CD14-positive monocyte (primary cell): ENCODE measurements around the gene TMEM178B. TPM values are rescaled to one million over a fixed set of nuclear protein-coding genes. Genes with fewer than 3 reads are reported as not detected.

Source experiments
- DNase-seq, 3 donors: peaks; one replicate each; pipeline ENCODE4 v3.0.0-alpha.2; 2011 to 2022
- H2AFZ ChIP-seq: 2 replicates; pipeline ENCODE4 v1.6.0; 2012; ENCODE audit warnings: mild to moderate bottlenecking, low read depth, low read length, inconsistent platforms; ENCODE audit not compliant: insufficient read depth, poor library complexity, severe bottlenecking
- H3K27ac ChIP-seq, 2 donors: 1 replicate in 1 of 2; 2 replicates in 1 of 2; pipeline ENCODE4 v1.5.1; 2012 to 2013; ENCODE audit warnings: low read length in 2 of 2, control low read depth in 1 of 2, inconsistent platforms in 1 of 2, low read depth in 1 of 2, mild to moderate bottlenecking in 1 of 2
- H3K27me3 ChIP-seq, 2 donors: one replicate each; pipeline versions ENCODE4 v1.6.0 to v1.6.1; 2011 to 2013; ENCODE audit warnings: low read length in 2 of 2; ENCODE audit not compliant: control insufficient read depth in 2 of 2, insufficient read depth in 2 of 2
- H3K36me3 ChIP-seq, 2 donors: replicated peaks in 1 of 2; 1 replicate in 1 of 2; 2 replicates in 1 of 2; pipeline versions ENCODE4 v1.5.1 to v1.6.1; 2012 to 2013; ENCODE audit warnings: low read length in 2 of 2, control low read depth in 1 of 2, inconsistent platforms in 1 of 2, mild to moderate bottlenecking in 1 of 2; ENCODE audit not compliant: insufficient read depth in 2 of 2, control insufficient read depth in 1 of 2
- H3K4me1 ChIP-seq, 2 donors: 1 replicate in 1 of 2; 2 replicates in 1 of 2; pipeline versions ENCODE4 v1.5.1 to v1.6.1; 2012 to 2013; ENCODE audit warnings: low read length in 2 of 2, control low read depth in 1 of 2, inconsistent platforms in 1 of 2, mild to moderate bottlenecking in 1 of 2, moderate library complexity in 1 of 2; ENCODE audit not compliant: insufficient read depth in 2 of 2, control insufficient read depth in 1 of 2
- H3K4me2 ChIP-seq: replicated peaks from 2 replicates; pipeline ENCODE3; 2012; ENCODE audit warnings: low read length, moderate library complexity, mild to moderate bottlenecking; ENCODE audit not compliant: poor library complexity, severe bottlenecking; ENCODE audit errors: extremely low read depth
- H3K4me3 ChIP-seq, 3 experiments: fragments of 200-600 bp in 1 of 3; sonication (generic) in 1 of 3; replicated peaks in 1 of 3; 1 replicate in 2 of 3; 2 replicates in 1 of 3; pipeline ENCODE4 v1.5.1; 2011 to 2013; ENCODE audit warnings: low read length in 3 of 3, mild to moderate bottlenecking in 3 of 3, control low read depth in 2 of 3, low read depth in 2 of 3, inconsistent platforms in 1 of 3, moderate library complexity in 1 of 3
- H3K79me2 ChIP-seq: 2 replicates; pipeline ENCODE4 v1.6.0; 2012; ENCODE audit warnings: mild to moderate bottlenecking, control low read depth, inconsistent platforms, low read length, moderate library complexity; ENCODE audit not compliant: insufficient read depth
- H3K9ac ChIP-seq: 2 replicates; pipeline ENCODE4 v1.6.0; 2017; ENCODE audit warnings: low read length, mild to moderate bottlenecking; ENCODE audit not compliant: insufficient read depth, poor library complexity, severe bottlenecking
- H3K9me3 ChIP-seq, 2 donors: replicated peaks in 1 of 2; 1 replicate in 1 of 2; 2 replicates in 1 of 2; pipeline versions ENCODE4 v1.5.1 to v1.6.1; 2012 to 2013; ENCODE audit warnings: low read length in 2 of 2, control low read depth in 1 of 2; ENCODE audit not compliant: control insufficient read depth in 1 of 2, insufficient read depth in 1 of 2
- H4K20me1 ChIP-seq: 2 replicates; pipeline ENCODE4 v1.6.0; 2012; ENCODE audit warnings: mild to moderate bottlenecking, low read length, control low read depth, moderate library complexity; ENCODE audit not compliant: insufficient read depth
- H3K27ac Mint-ChIP-seq, 7 donors: one replicate each; pipeline ENCODE4 v1.8.0; 2020; ENCODE audit warnings: mild to moderate bottlenecking in 7 of 7, mixed read lengths in 7 of 7, moderate library complexity in 6 of 7, inconsistent platforms in 2 of 7
- H3K27me3 Mint-ChIP-seq, 3 donors: one replicate each; pipeline ENCODE4 v1.8.0; 2021 to 2022; ENCODE audit warnings: low read depth in 3 of 3, mild to moderate bottlenecking in 3 of 3, mixed read lengths in 3 of 3, moderate library complexity in 3 of 3, inconsistent platforms in 1 of 3
- H3K36me3 Mint-ChIP-seq, 2 donors: one replicate each; pipeline ENCODE4 v1.8.0; 2020; ENCODE audit warnings: mixed read lengths in 2 of 2, inconsistent platforms in 1 of 2, mild to moderate bottlenecking in 1 of 2
- H3K4me1 Mint-ChIP-seq: one replicate; pipeline ENCODE4 v1.8.0; 2020; ENCODE audit warnings: mild to moderate bottlenecking, mixed read lengths
- H3K4me3 Mint-ChIP-seq, 2 donors: one replicate each; pipeline ENCODE4 v1.8.0; 2020; ENCODE audit warnings: mild to moderate bottlenecking in 2 of 2, mixed read lengths in 2 of 2, moderate library complexity in 1 of 2
- H3K9me3 Mint-ChIP-seq, 7 donors: one replicate each; pipeline ENCODE4 v1.8.0; 2020 to 2022; ENCODE audit warnings: mixed read lengths in 7 of 7, mild to moderate bottlenecking in 6 of 7, moderate library complexity in 6 of 7, inconsistent platforms in 2 of 7
- CTCF ChIP-seq: fragments of 200-600 bp; IDR thresholded peaks from one replicate; pipeline ENCODE4 v1.8.0; 2022; ENCODE audit warnings: antibody characterized with exemption, mild to moderate bottlenecking
- WGBS: methylation state at CpG from one replicate; pipeline ENCODE4 v1.1.5; 2013; ENCODE audit warnings: missing lambda C conversion rate; ENCODE audit not compliant: insufficient coverage; 5-methylcytosine and 5-hydroxymethylcytosine counted together
- intact Hi-C, 2 donors: fragments of 100-400 bp; cut with micrococcal nuclease; formaldehyde crosslinking; loops; one replicate each; pipeline versions ENCODE4 v1.15.0 to v1.15.1; 2023
- polyA plus RNA-seq, 3 donors: library from polyadenylated mRNA; depleted of rRNA in 1 of 3; unstranded in 2 of 3; stranded (reverse) in 1 of 3; fragments of 300-500 nt in 2 of 3; fragments of >200 nt in 1 of 3; fragmentation: Illumina TruSeq in 2 of 3; gene quantifications; 1 replicate in 2 of 3; 2 replicates in 1 of 3; pipeline ENCODE4 v1.2.3, GENCODE V29; 2012 to 2021

Gene TMEM178B
- polyA plus RNA-seq, 3 donors: not detected

GRCh38 chr7:141451232-141451631 lies 377.4 kb downstream of the TMEM178B start:
- Histone ChIP-seq H3K4me1 (no peaks in the 10 kb centered on the region), H3K36me3 (no peaks in the 10 kb centered on the region), H3K79me2 (no peaks in the 10 kb centered on the region), H4K20me1 (no peaks in the 10 kb centered on the region), H3K27me3 (peaks cover 0 to 2% of the 10 kb centered on the region in 2 donors), H3K4me2 (no peak overlapping the region), H3K27ac (no peak overlapping the region), H3K9me3 (no peaks in the 10 kb centered on the region), H3K4me3 (no peak overlapping the region), H3K9ac (no peak overlapping the region), H2AFZ (no peak overlapping the region)
- intact Hi-C loops: no loop called here
- no peaks in the 10 kb centered on the region for H3K36me3 Mint-ChIP-seq
- DNase-seq: no peak
- H3K27ac Mint-ChIP-seq: no peak overlapping the region
- peaks cover 2 to 3% (median 2%) of the 10 kb centered on the region in 3 donors for H3K27me3 Mint-ChIP-seq
- H3K4me3 Mint-ChIP-seq: no peak overlapping the region
- H3K9me3 Mint-ChIP-seq: peaks cover 0 to 7% (median 0%) of the 10 kb centered on the region in 7 donors
- H3K4me1 Mint-ChIP-seq: no peaks in the 10 kb centered on the region
- TF ChIP-seq CTCF: no peak
- WGBS: 100% methylated on average over 2 of the region's 6 CpGs

GRCh38 chr7:141452911-141453310 lies 379.0 kb downstream of the TMEM178B start:
- no peak overlapping the region for H3K4me2 ChIP-seq
- no peak overlapping the region for H3K27ac ChIP-seq
- H3K9me3 ChIP-seq: no peaks in the 10 kb centered on the region
- no peaks in the 10 kb centered on the region for H3K36me3 ChIP-seq
- no peak overlapping the region for H3K4me3 Mint-ChIP-seq
- no peaks in the 10 kb centered on the region for H3K4me1 ChIP-seq
- H3K4me3 ChIP-seq: no peak overlapping the region
- no peak overlapping the region for H3K27ac Mint-ChIP-seq
- H3K36me3 Mint-ChIP-seq: no peaks in the 10 kb centered on the region
- peaks cover 0 to 2% (median 0%) of the 10 kb centered on the region in 7 donors for H3K9me3 Mint-ChIP-seq
- no peaks in the 10 kb centered on the region for H3K4me1 Mint-ChIP-seq
- intact Hi-C loops: no loop called here
- DNase-seq: no peak
- no peak overlapping the region for H2AFZ ChIP-seq
- peaks cover 0 to 2% of the 10 kb centered on the region in 2 donors for H3K27me3 ChIP-seq
- peaks cover 0 to 4% (median 3%) of the 10 kb centered on the region in 3 donors for H3K27me3 Mint-ChIP-seq
- WGBS: 100% methylated on average over 1 of the region's 3 CpGs
- H3K79me2 ChIP-seq: no peaks in the 10 kb centered on the region
- H3K9ac ChIP-seq: no peak overlapping the region
- TF ChIP-seq CTCF: no peak
- H4K20me1 ChIP-seq: no peaks in the 10 kb centered on the region
